HG03342 (cell line): Measurements from ENCODE around the gene RHBDD2.
A peak's percentile ranks its signal among the peaks of the same experiment; 100 is the strongest.
"Not testable (repeated sequence)": the region's sequence is repeated elsewhere in the genome, so short reads cannot be mapped to it uniquely, and the experiment has no call there.

ENCODE experiments used
- ATAC-seq: cut with Tn5 transposase; IDR thresholded peaks from one replicate; pipeline ENCODE4 v1.9.1; 2021; ENCODE audit warnings: mild to moderate bottlenecking, moderate library complexity; ENCODE audit not compliant: unreplicated experiment

Gene RHBDD2

GRCh38 chr7:75866114-75866488 is 12.7 kb upstream of the RHBDD2 start:
- ATAC-seq, result no peak

DNA sequence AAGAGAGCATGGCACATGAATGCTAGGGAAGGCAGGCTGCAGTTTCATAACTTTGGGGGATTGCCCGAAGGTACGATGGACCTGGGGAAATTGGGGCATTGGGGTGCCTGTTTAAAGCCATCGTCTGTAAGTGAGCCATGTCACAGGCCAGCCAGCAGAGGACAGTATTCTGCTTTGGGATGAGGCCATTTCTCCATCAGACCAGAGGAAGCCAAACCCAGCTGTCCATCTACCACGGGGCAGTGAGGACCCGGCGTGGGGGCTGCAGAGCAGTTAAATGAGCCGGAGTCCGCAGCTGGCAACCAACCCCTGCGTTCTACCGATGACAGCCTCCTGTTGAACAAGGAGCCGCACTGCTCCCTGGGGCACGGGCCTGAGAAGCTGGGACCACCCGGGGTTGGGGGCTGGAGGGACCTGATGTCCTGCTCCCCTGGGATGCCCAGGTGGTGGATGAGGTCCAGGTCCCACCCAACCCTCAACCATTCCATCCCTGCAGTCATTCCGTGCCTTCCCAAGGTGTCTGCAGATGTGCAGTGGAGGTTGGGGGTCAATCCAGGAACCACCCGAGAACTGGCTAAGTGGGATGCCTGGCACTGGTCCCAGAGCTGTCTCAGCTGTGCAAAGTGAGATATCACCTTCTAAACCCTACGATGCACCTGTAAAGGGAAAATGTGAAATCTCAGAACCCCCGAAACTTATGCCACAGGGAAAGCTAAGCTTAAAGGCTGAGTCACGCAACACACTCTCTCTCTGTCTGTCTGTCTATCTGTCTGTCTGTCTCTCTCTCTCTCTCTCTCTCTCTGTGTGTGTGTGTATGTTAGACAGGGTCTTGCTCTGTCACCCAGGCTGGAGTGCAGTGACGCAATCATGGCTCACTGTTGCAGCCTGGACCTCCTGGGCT is 12.1 kb upstream of the RHBDD2 start:
- ATAC-seq, result no peak

GRCh38 chr7:75867390-75867717 is 11.5 kb upstream of the RHBDD2 start:
- no peak for ATAC-seq

GRCh38 chr7:75868153-75868552 is 10.7 kb upstream of the RHBDD2 start:
- no peak for ATAC-seq

DNA sequence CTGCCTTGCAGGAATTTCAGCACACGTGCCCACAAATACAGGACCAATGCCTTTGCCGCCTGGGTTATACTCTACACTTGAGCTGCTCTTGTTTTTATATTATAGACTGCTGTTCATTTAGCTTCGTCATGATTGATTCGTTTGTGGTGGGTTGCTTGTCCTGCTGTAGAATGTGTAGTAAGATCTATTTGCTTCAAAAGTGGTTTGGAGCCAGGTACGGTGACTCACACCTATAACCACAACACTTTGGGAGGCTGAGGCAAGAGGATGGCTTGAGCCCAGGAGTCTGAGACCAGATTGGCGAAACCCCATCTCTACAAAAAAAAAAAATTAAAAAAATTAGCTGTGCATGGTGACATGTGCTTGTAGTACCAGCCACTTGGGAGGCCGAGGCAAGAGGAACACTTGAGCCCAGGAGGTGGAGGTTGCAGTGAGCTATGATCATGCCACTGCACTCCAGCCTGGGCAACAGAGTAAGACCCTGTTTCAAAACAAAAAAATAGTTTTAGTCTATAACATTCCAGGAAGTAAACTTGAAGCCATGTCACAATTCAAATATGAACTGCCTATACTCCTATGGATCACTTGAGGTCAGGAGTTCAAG is 9.0 kb upstream of the RHBDD2 start:
- no peak for ATAC-seq

DNA sequence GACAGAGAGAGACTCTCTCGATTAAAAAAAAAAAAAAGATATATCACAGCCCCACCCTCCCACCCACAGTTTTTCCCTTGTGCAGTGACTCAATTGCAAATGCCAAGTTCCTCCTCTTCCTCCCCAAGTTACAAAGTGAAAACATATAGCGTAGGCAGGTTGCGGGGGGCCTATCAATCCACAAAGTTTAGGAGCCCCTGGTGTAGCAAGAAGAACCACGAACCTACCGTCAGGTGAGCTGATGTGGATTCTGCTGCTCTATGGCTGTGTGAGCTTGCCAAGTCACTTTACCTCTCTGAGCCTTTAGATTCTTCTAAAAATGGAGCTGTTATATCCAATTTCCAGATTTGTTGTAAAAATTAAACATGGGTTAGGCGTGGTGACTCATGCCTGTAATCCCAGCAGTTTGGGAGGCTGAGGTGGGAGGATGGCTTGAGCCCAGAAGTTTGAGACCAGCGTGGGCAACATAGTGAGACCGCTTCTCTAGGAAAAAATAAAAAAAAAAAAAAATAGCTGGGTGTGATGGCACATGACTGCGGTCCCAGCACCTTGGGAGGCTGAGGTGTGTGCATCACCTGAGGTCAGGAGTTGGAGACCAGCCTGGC is 8.2 kb upstream of the RHBDD2 start:
- no peak for ATAC-seq

GRCh38 chr7:75872073-75872782 is 6.6 kb upstream of the RHBDD2 start:
- no peak for ATAC-seq

GRCh38 chr7:75874180-75874579 is 4.7 kb upstream of the RHBDD2 start:
- ATAC-seq, result not testable (repeated sequence)

GRCh38 chr7:75875113-75876080 is 3.4 kb upstream of the RHBDD2 start:
- ATAC-seq, result no peak

- no peak for ATAC-seq
Measured at GRCh38 chr7:75876126-75876881, 2.5 kb upstream of the RHBDD2 start.

DNA sequence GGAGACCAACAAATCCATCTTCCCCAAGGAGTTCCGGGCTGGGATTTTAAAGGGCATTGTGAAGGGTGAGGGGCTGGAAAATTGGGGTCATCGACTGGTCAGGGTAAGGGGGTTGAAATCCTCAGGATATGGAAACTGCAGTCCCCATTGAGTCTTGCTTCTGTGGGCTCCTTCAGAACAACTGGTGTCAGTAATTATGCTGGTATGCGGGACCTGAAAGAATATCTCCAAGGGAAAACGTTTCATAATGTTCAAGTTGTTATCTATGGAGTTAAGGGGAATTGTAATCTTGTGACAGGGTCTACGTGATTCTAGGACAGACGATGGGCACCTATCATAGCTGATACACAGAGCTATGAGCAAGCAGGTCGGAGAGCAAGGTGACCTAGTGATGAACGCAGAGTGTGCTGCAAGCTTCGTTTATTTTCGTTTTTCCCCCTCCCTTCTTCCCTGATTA is 494 bp upstream of the RHBDD2 start:
- peak; percentile 38 for ATAC-seq

- ATAC-seq, result no peak
Measured at GRCh38 chr7:75879771-75880184, 944 bp downstream of the RHBDD2 start.

GRCh38 chr7:75880242-75880641 is 1.4 kb downstream of the RHBDD2 start:
- no peak for ATAC-seq

- ATAC-seq, result no peak
Measured at GRCh38 chr7:75881436-75882095, 2.7 kb downstream of the RHBDD2 start.

DNA sequence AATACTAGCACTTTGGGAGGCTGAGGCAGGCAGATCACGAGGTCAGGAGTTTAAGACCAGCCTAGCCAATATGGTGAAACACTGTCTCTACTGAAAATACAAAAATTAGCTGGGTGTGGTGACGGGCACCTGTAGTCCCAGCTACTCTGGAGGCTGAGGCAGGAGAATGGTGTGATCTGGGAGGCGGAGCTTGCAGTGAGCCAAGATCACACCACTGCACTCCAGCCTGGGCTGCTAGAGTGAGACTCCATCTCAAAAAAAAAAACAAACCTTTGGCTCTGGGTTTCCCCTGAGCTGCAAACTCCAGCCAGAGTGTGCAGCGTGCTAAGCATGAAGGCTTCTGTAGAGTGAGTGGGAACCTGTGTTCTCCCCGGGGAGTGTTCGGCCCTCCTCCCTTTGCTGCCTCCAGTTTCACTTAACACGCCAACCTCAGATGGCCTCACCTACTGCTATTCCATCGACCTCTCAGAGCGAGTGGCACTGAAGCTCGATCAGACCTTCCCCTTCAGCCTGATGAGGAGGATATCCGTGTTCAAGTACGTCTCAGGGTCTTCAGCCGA is 4.5 kb downstream of the RHBDD2 start:
- ATAC-seq, result not testable (repeated sequence)

- no peak for ATAC-seq
Measured at GRCh38 chr7:75884476-75884875, 5.6 kb downstream of the RHBDD2 start.

DNA sequence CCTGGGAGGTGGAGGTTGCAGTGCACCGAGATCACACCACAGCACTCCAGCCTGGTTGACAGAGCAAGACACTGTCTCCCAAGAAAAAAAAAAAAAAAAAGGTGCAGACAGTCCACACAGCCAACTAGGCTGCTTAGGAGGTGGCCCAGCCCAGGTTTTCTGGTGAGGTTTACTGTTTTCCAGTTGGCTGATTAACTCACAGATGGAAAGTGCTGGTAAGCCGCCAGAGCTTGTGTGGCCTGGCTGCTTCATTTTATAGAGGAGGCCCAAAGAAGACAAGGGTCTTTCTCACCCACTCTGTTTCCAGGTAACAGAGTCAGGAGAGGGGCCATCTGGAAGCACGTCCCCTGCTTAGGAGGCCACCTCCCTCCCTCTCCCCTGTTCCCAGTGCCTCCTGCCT is 6.2 kb downstream of the RHBDD2 start:
- no peak for ATAC-seq

DNA sequence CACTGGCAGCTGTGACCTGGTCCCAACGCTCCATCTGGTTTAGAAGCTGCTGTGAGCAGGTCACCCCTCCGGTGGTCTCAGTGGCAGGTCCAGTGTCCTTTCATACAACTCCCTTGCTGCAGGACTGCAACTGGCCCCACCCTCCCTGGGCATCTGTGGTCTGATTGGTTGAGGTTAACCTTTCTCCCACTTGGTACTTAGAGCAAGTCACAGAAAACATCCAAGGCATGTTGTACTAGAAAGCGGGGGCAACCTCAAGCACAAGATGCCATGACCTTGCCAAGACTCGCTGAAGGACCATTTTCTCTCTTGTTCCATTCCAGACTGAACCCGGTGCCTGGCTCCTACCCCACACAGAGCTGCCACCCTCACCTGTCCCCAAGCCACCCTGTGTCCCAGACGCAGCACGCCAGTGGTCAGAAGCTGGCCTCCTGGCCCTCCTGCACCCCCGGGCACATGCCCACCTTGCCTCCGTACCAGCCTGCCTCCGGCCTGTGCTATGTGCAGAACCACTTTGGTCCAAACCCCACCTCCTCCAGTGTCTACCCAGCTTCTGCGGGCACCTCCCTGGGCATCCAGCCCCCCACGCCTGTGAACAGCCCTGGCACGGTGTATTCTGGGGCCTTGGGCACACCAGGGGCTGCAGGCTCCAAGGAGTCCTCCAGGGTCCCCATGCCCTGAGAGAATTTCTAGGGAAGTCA is 9.0 kb downstream of the RHBDD2 start:
- ATAC-seq, result no peak
